GM18511 (cell line): ENCODE results near the gene FXYD3.

Experiments used
- ATAC-seq: cut with Tn5 transposase; IDR thresholded peaks from one replicate; pipeline ENCODE4 v1.9.1; 2021; ENCODE audit warnings: mild to moderate bottlenecking, moderate library complexity; ENCODE audit not compliant: unreplicated experiment

Gene FXYD3

GRCh38 chr19:35115177-35115951 is at the start of gene FXYD3:
Gene FXYD3 (plus strand): TSS chr19:35115823. CDS start chr19:35119377, 3,554 bp downstream.
- no peak for ATAC-seq

- no peak for ATAC-seq
Measured at GRCh38 chr19:35066121-35066520, 49.5 kb upstream of the FXYD3 start.

GRCh38 chr19:35066691-35067563 is 48.7 kb upstream of the FXYD3 start:
- ATAC-seq: peak; percentile 81

- no peak for ATAC-seq
Measured at GRCh38 chr19:35068941-35069634, 46.5 kb upstream of the FXYD3 start.

GRCh38 chr19:35069696-35070095 is 45.9 kb upstream of the FXYD3 start:
- ATAC-seq: no peak

- no peak for ATAC-seq
Measured at GRCh38 chr19:35070471-35070870, 45.2 kb upstream of the FXYD3 start.

GRCh38 chr19:35073516-35073915 is 42.1 kb upstream of the FXYD3 start:
- no peak for ATAC-seq

GRCh38 chr19:35073941-35074340 is 41.7 kb upstream of the FXYD3 start:
- ATAC-seq: no peak

- ATAC-seq: no peak
Measured at GRCh38 chr19:35074426-35075201, 41.0 kb upstream of the FXYD3 start.

- ATAC-seq: no peak
Measured at GRCh38 chr19:35075202-35076025, 40.2 kb upstream of the FXYD3 start.

GRCh38 chr19:35076026-35076370 is 39.6 kb upstream of the FXYD3 start:
- ATAC-seq: no peak

- no peak for ATAC-seq
Measured at GRCh38 chr19:35076657-35077056, 39.0 kb upstream of the FXYD3 start.

GRCh38 chr19:35077411-35078223 is 38.0 kb upstream of the FXYD3 start:
- no peak for ATAC-seq

- no peak for ATAC-seq
Measured at GRCh38 chr19:35079826-35080225, 35.8 kb upstream of the FXYD3 start.

GRCh38 chr19:35080613-35081170 is 34.9 kb upstream of the FXYD3 start:
- ATAC-seq: no peak

- ATAC-seq: no peak
Measured at GRCh38 chr19:35081201-35081600, 34.4 kb upstream of the FXYD3 start.

GRCh38 chr19:35083691-35084508 is 31.7 kb upstream of the FXYD3 start:
- no peak for ATAC-seq

- ATAC-seq: no peak
Measured at GRCh38 chr19:35084509-35084762, 31.2 kb upstream of the FXYD3 start.
